ENCODE results near the gene RDX.

GRCh38 chr11:110298301-110298765 lies 1.9 kb upstream of the RDX start:
- TF ChIP-seq POLR2A (IDR thresholded peaks at IDR 0.05), result no peak
- TF ChIP-seq, protein P1, sequence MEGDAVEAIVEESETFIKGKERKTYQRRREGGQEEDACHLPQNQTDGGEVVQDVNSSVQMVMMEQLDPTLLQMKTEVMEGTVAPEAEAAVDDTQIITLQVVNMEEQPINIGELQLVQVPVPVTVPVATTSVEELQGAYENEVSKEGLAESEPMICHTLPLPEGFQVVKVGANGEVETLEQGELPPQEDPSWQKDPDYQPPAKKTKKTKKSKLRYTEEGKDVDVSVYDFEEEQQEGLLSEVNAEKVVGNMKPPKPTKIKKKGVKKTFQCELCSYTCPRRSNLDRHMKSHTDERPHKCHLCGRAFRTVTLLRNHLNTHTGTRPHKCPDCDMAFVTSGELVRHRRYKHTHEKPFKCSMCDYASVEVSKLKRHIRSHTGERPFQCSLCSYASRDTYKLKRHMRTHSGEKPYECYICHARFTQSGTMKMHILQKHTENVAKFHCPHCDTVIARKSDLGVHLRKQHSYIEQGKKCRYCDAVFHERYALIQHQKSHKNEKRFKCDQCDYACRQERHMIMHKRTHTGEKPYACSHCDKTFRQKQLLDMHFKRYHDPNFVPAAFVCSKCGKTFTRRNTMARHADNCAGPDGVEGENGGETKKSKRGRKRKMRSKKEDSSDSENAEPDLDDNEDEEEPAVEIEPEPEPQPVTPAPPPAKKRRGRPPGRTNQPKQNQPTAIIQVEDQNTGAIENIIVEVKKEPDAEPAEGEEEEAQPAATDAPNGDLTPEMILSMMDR (IDR thresholded peaks at IDR 0.05), result no peak
